Body of pancreas (tissue), 4 donors: Measurements from ENCODE around the gene LMO4. TPM values are rescaled to one million over a fixed set of nuclear protein-coding genes. Genes with fewer than 3 reads are reported as not detected.

Source experiments
- ATAC-seq: fragments of 150-250 bp; one replicate; pipeline ENCODE4 v1.9.1; 2016
- DNase-seq, 4 donors: peaks; one replicate each; pipeline ENCODE4 v3.0.0-alpha.2; 2019
- H3K27ac ChIP-seq, 4 donors: fragments of 200-600 bp; sonication (generic); 1 replicate in 3 of 4; 2 replicates in 1 of 4; pipeline versions ENCODE4 v1.5.1 to v1.6.1; 2016 to 2019; ENCODE audit warnings: mild to moderate bottlenecking in 1 of 4, mixed read lengths in 1 of 4, moderate library complexity in 1 of 4
- H3K27me3 ChIP-seq, 2 donors: fragments of 200-600 bp; sonication (generic); one replicate each; pipeline ENCODE4 v1.6.0; 2016; ENCODE audit warnings: mild to moderate bottlenecking in 1 of 2
- H3K36me3 ChIP-seq, 2 donors: fragments of 200-600 bp; sonication (generic); replicated peaks in 1 of 2; 2 replicates each; pipeline ENCODE4 v1.5.1; 2016; ENCODE audit warnings: low read depth in 2 of 2; ENCODE audit not compliant: insufficient read depth in 1 of 2
- H3K4me1 ChIP-seq: fragments of 200-600 bp; sonication (generic); one replicate; pipeline ENCODE4 v1.6.0; 2016
- H3K4me3 ChIP-seq, 2 donors: fragments of 200-600 bp; sonication (generic); 1 replicate in 1 of 2; 2 replicates in 1 of 2; pipeline ENCODE4 v1.5.1; 2016 to 2019
- H3K9me3 ChIP-seq, 3 donors: fragments of 200-600 bp; sonication (generic); 1 replicate in 2 of 3; 2 replicates in 1 of 3; pipeline ENCODE4 v1.5.1; 2016
- POLR2A ChIP-seq, 3 donors: fragments of 450-650 bp; IDR thresholded peaks; one replicate each; pipeline ENCODE4 v1.6.1; 2016; ENCODE audit warnings: antibody characterized with exemption in 3 of 3, mild to moderate bottlenecking in 2 of 3
- WGBS, 2 donors: methylation state at CpG; one replicate each; pipeline ENCODE4 v1.1.5; 2017; 5-methylcytosine and 5-hydroxymethylcytosine counted together
- intact Hi-C: fragments of 100-400 bp; cut with DNase I; formaldehyde crosslinking; loops from one replicate; pipeline ENCODE4 v1.15.1; 2023
- total RNA-seq, 2 donors: library from RNA; depleted of rRNA; stranded (reverse); fragments of >200 nt; gene quantifications; one replicate each; pipeline ENCODE4 v1.1.0, GENCODE V29; 2016
- TF ChIP-seq, protein P1 (sequence below), 7 experiments: fragments of 450-650 bp in 4 of 7; fragments of 200-600 bp in 3 of 7; sonication (generic) in 3 of 7; IDR thresholded peaks; one replicate each; pipeline ENCODE4 v1.5.1; 2016 to 2019; ENCODE audit warnings: antibody characterized with exemption in 7 of 7

Gene LMO4
- total RNA-seq, 2 donors from 2014 or later, result 14.2 to 23.6 TPM

DNA sequence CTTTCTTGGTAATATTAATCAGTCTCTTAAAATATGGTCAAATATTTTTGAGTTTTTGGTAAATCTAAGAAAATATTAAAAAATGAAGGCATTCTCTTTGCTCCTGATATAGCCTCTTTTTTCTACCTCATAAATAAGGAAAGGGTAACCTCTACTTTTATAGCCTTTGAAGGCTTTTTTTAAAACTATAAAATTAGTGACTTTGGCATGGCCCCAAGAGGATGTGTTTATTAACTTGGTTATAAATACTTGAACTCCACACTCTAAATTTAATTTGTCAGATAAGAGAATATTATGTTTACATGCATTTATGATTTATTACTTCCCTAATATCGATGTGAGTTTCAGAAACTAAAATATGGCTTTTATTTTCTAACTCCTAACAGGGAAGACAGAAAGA is 60.3 kb downstream of the LMO4 start:
- Histone ChIP-seq H3K27ac (no peak overlapping the region), H3K9me3 (no peaks in the 10 kb centered on the region), H3K4me1 (no peaks in the 10 kb centered on the region), H3K27me3 (no peaks in the 10 kb centered on the region), H3K4me3 (no peak overlapping the region), H3K36me3 (no peaks in the 10 kb centered on the region)
- intact Hi-C loops, result no loop called here
- DNase-seq, result no peak
- no peak for TF ChIP-seq POLR2A (IDR thresholded peaks at IDR 0.05)
- TF ChIP-seq, protein P1, sequence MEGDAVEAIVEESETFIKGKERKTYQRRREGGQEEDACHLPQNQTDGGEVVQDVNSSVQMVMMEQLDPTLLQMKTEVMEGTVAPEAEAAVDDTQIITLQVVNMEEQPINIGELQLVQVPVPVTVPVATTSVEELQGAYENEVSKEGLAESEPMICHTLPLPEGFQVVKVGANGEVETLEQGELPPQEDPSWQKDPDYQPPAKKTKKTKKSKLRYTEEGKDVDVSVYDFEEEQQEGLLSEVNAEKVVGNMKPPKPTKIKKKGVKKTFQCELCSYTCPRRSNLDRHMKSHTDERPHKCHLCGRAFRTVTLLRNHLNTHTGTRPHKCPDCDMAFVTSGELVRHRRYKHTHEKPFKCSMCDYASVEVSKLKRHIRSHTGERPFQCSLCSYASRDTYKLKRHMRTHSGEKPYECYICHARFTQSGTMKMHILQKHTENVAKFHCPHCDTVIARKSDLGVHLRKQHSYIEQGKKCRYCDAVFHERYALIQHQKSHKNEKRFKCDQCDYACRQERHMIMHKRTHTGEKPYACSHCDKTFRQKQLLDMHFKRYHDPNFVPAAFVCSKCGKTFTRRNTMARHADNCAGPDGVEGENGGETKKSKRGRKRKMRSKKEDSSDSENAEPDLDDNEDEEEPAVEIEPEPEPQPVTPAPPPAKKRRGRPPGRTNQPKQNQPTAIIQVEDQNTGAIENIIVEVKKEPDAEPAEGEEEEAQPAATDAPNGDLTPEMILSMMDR (IDR thresholded peaks at IDR 0.05), result no peak
- no peak for ATAC-seq
- WGBS, 2 donors, result 14 to 25% methylated on average over 1 of the region's 1 CpG

DNA sequence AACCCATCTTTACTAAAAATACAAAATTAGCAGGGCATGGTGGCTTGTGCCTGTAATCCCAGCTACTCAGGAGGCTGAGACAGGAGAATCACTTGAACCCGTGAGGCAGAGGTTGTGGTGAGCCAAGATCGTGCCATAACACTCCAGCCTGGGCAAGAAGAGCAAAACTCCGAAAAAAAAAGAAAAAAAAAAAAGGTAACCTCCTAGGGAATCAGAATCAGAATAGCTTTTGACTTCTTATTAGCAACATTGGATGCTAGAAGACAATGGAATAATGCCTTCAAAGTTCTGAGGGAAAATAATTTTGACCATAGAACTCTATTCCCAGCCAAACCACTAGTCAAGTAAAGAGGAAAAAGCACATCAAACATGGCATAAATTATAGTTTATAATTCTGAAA is 60.9 kb downstream of the LMO4 start:
- Histone ChIP-seq H3K27ac (no peak overlapping the region), H3K4me1 (no peaks in the 10 kb centered on the region), H3K36me3 (no peaks in the 10 kb centered on the region), H3K9me3 (no peaks in the 10 kb centered on the region), H3K27me3 (no peaks in the 10 kb centered on the region), H3K4me3 (no peak overlapping the region)
- ATAC-seq (no peak), DNase-seq (no peak)
- TF ChIP-seq, protein P1 (IDR thresholded peaks at IDR 0.05), result no peak
- TF ChIP-seq POLR2A (IDR thresholded peaks at IDR 0.05), result no peak
- intact Hi-C loops, result no loop called here
- 64 to 67% methylated on average over 3 of the region's 3 CpGs for WGBS, 2 donors

- Histone ChIP-seq H3K27me3 (no peaks in the 10 kb centered on the region), H3K4me3 (no peak overlapping the region), H3K27ac (no peak overlapping the region), H3K9me3 (no peaks in the 10 kb centered on the region), H3K36me3 (no peaks in the 10 kb centered on the region), H3K4me1 (no peaks in the 10 kb centered on the region)
- intact Hi-C loops, result no loop called here
- DNase-seq (peak in 2 of 4 donors; percentile 14 to 16), ATAC-seq (peak; percentile 59)
- 56 to 59% methylated on average over 7 of the region's 7 CpGs for WGBS, 2 donors
- TF ChIP-seq POLR2A (IDR thresholded peaks at IDR 0.05), result no peak
These were observed 63.8 kb downstream of the LMO4 start for GRCh38 chr1:87392248-87393192.

DNA sequence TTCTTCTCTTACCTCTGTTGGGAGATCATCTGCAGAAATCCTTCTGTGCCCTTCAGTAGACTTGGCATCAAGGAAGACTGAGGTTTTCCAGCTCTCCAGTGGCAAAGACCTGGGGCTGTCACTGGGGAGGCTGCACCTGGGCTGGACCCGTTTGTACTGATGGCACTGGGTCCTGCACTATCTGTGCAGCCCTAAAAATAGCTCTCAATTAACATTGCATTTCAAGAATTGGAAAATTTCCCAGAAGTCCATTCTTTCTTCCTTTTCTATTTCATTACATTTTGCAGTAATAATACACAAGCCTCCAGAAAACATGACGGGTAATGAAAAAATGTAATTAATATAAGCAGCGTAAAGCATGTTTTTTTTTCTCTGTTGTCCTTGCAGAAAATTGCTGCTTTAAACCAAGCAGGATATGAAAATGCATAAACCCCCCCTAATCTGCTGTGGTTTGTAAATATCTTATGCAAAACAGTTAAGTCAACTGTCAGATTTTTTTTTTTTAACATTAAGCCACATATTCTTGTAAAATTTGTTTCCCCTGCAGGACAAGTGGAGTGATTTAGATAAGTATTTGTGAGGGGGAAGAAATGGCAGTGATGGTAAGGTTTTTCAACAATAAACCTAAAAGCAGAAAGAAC is 64.9 kb downstream of the LMO4 start:
- Histone ChIP-seq H3K4me3 (no peak overlapping the region), H3K9me3 (no peaks in the 10 kb centered on the region), H3K4me1 (no peaks in the 10 kb centered on the region), H3K27ac (no peak overlapping the region), H3K27me3 (no peaks in the 10 kb centered on the region), H3K36me3 (no peaks in the 10 kb centered on the region)
- TF ChIP-seq, protein P1 (IDR thresholded peaks at IDR 0.05), result no peak
- no peak for TF ChIP-seq POLR2A (IDR thresholded peaks at IDR 0.05)
- ATAC-seq (no peak), DNase-seq (no peak)
- intact Hi-C loops, result no loop called here
- 60 to 74% methylated on average over 3 of the region's 3 CpGs for WGBS, 2 donors

GRCh38 chr1:87394513-87394912 is 65.8 kb downstream of the LMO4 start:
- no peaks in the 10 kb centered on the region for H3K36me3 ChIP-seq
- intact Hi-C loops, result no loop called here
- no peak overlapping the region for H3K4me3 ChIP-seq
- no peaks in the 10 kb centered on the region for H3K27me3 ChIP-seq
- no peak for ATAC-seq
- H3K27ac ChIP-seq, result no peak overlapping the region
- no peaks in the 10 kb centered on the region for H3K9me3 ChIP-seq
- TF ChIP-seq, protein P1 (IDR thresholded peaks at IDR 0.05), result no peak
- no peak for TF ChIP-seq POLR2A (IDR thresholded peaks at IDR 0.05)
- WGBS, 2 donors, result 78 to 81% methylated on average over 9 of the region's 9 CpGs
- DNase-seq, result no peak
- no peaks in the 10 kb centered on the region for H3K4me1 ChIP-seq
